H1 (cell line): ENCODE results near the gene KRTAP12-3. TPM values are rescaled to one million over a fixed set of nuclear protein-coding genes. Genes with fewer than 3 reads are reported as not detected.
A peak's percentile ranks its signal among the peaks of the same experiment; 100 is the strongest.

Source experiments
- CTCF ChIA-PET: fragments of 300-600 bp; sonication (Branson Sonifier 250); formaldehyde crosslinking; loops from one replicate; lab custom pipeline; 2021; ENCODE audit not compliant: partially characterized antibody; lab: Charles Lee
- POLR2A ChIA-PET: fragments of 300-600 bp; sonication (Branson Sonifier 250); formaldehyde crosslinking; loops from one replicate; lab custom pipeline; 2021; ENCODE audit warnings: inconsistent platforms; ENCODE audit not compliant: partially characterized antibody; lab: Charles Lee
- DNase-seq, 2 experiments: peaks; one replicate each; pipeline versions ENCODE4 v3.0.0 to v3.0.0-alpha.2; 2010 to 2022; ENCODE audit warnings: low spot score in 2 of 2, low read depth in 1 of 2, mixed read lengths in 1 of 2
- FAIRE-seq: peaks from 2 replicates; lab custom pipeline; 2011; peaks lifted over from hg19 to GRCh38; lab: Jason Lieb, UNC
- H2AFZ ChIP-seq: 2 replicates; pipeline ENCODE4 v1.8.1; 2012; ENCODE audit warnings: low read length, inconsistent platforms
- H2AK5ac ChIP-seq: 2 replicates; pipeline ENCODE4 v1.6.1; 2013; ENCODE audit warnings: low read depth, low read length
- H2BK120ac ChIP-seq: replicated peaks from 2 replicates; pipeline ENCODE3; 2013; ENCODE audit warnings: low read depth, low read length, inconsistent platforms
- H2BK12ac ChIP-seq: 2 replicates; pipeline ENCODE4 v1.6.1; 2013; ENCODE audit warnings: low read depth, low read length
- H2BK15ac ChIP-seq: 2 replicates; pipeline ENCODE4 v1.6.1; 2013; ENCODE audit warnings: low read length
- H2BK20ac ChIP-seq: 2 replicates; pipeline ENCODE4 v1.6.1; 2013; ENCODE audit warnings: low read length
- H2BK5ac ChIP-seq: 2 replicates; pipeline ENCODE4 v1.6.1; 2013; ENCODE audit warnings: low read depth, low read length
- H3K14ac ChIP-seq: 2 replicates; pipeline ENCODE4 v1.6.1; 2013; ENCODE audit warnings: inconsistent platforms; ENCODE audit not compliant: insufficient read length
- H3K18ac ChIP-seq: 2 replicates; pipeline ENCODE4 v1.6.1; 2013; ENCODE audit warnings: low read length; ENCODE audit errors: extremely low read depth
- H3K23ac ChIP-seq: 2 replicates; pipeline ENCODE4 v1.6.1; 2013; ENCODE audit warnings: inconsistent platforms; ENCODE audit not compliant: insufficient read length
- H3K23me2 ChIP-seq: 2 replicates; pipeline ENCODE4 v1.6.1; 2013; ENCODE audit warnings: low read depth, low read length
- H3K27ac ChIP-seq: 2 replicates; pipeline ENCODE4 v1.6.1; 2011; ENCODE audit warnings: low read depth, low read length, inconsistent platforms
- H3K27me3 ChIP-seq, 4 experiments: replicated peaks in 1 of 4; 1 replicate in 1 of 4; 2 replicates in 3 of 4; pipeline versions ENCODE4 v1.6.1 to v1.8.1; 2011 to 2013; ENCODE audit warnings: low read length in 3 of 4, mild to moderate bottlenecking in 3 of 4, inconsistent platforms in 2 of 4, mixed read lengths in 2 of 4, moderate library complexity in 1 of 4; ENCODE audit not compliant: control insufficient read depth in 3 of 4, insufficient read depth in 3 of 4; ENCODE audit errors: extremely low read depth in 1 of 4
- H3K36me3 ChIP-seq, 4 experiments: 2 replicates each; pipeline versions ENCODE4 v1.6.1 to v1.8.1; 2011 to 2013; ENCODE audit warnings: mild to moderate bottlenecking in 4 of 4, low read length in 3 of 4, moderate library complexity in 2 of 4, control low read depth in 1 of 4, inconsistent platforms in 1 of 4; ENCODE audit not compliant: insufficient read depth in 4 of 4, control insufficient read depth in 2 of 4
- H3K4ac ChIP-seq: replicated peaks from 2 replicates; pipeline ENCODE3; 2013; ENCODE audit warnings: low read length, low read depth, mixed read lengths, inconsistent platforms; ENCODE audit not compliant: insufficient read length
- H3K4me1 ChIP-seq, 4 experiments: replicated peaks in 1 of 4; 1 replicate in 1 of 4; 2 replicates in 3 of 4; pipeline versions ENCODE4 v1.6.1 to v1.8.1; 2011 to 2013; ENCODE audit warnings: low read length in 3 of 4, inconsistent platforms in 2 of 4, mixed read lengths in 1 of 4; ENCODE audit not compliant: insufficient read depth in 4 of 4, control insufficient read depth in 3 of 4
- H3K4me2 ChIP-seq, 2 experiments: 2 replicates each; pipeline versions ENCODE4 v1.6.1 to v1.8.1; 2011 to 2013; ENCODE audit warnings: low read depth in 2 of 2, low read length in 2 of 2, control low read depth in 1 of 2, inconsistent platforms in 1 of 2, mild to moderate bottlenecking in 1 of 2; ENCODE audit not compliant: insufficient read depth in 1 of 2
- H3K4me3 ChIP-seq, 4 experiments: fragments of 200-600, 300-600 bp in 1 of 4; sonication (generic), shearing (Covaris generic), sonication (Bioruptor Twin) in 1 of 4; 2 replicates each; pipeline versions ENCODE4 v1.5.1 to v1.8.1; 2011 to 2016; ENCODE audit warnings: low read length in 4 of 4, low read depth in 3 of 4, control low read depth in 2 of 4, inconsistent platforms in 2 of 4, mild to moderate bottlenecking in 2 of 4, mixed read lengths in 1 of 4, moderate library complexity in 1 of 4; ENCODE audit not compliant: insufficient read depth in 2 of 4; ENCODE audit errors: extremely low read depth in 1 of 4
- H3K56ac ChIP-seq: replicated peaks from 2 replicates; pipeline ENCODE3; 2013; ENCODE audit warnings: low read depth, mild to moderate bottlenecking, mixed read lengths, low read length, inconsistent platforms; ENCODE audit not compliant: insufficient read length
- H3K79me1 ChIP-seq: 2 replicates; pipeline ENCODE4 v1.6.1; 2013; ENCODE audit warnings: low read depth, low read length, control low read depth
- H3K79me2 ChIP-seq, 2 experiments: 2 replicates each; pipeline versions ENCODE4 v1.6.1 to v1.8.1; 2012 to 2013; ENCODE audit warnings: low read length in 2 of 2, mild to moderate bottlenecking in 2 of 2, inconsistent platforms in 1 of 2; ENCODE audit not compliant: insufficient read depth in 2 of 2, control insufficient read depth in 1 of 2
- H3K9ac ChIP-seq, 4 experiments: replicated peaks in 1 of 4; 1 replicate in 1 of 4; 2 replicates in 3 of 4; pipeline versions ENCODE4 v1.6.1 to v1.8.1; 2011 to 2013; ENCODE audit warnings: low read depth in 3 of 4, low read length in 3 of 4, control low read depth in 2 of 4, mild to moderate bottlenecking in 2 of 4, moderate library complexity in 2 of 4, inconsistent platforms in 1 of 4; ENCODE audit errors: extremely low read depth in 1 of 4
- H3K9me3 ChIP-seq, 2 experiments: 2 replicates each; pipeline versions ENCODE4 v1.6.1 to v1.8.1; 2012 to 2013; ENCODE audit warnings: mild to moderate bottlenecking in 2 of 2, moderate library complexity in 2 of 2, control low read depth in 1 of 2, inconsistent platforms in 1 of 2, low read depth in 1 of 2, low read length in 1 of 2, mixed read lengths in 1 of 2; ENCODE audit not compliant: insufficient read depth in 2 of 2
- H4K20me1 ChIP-seq, 2 experiments: replicated peaks in 1 of 2; 2 replicates each; pipeline versions ENCODE3 to v1.8.1; 2011 to 2013; ENCODE audit warnings: inconsistent platforms in 2 of 2, low read length in 2 of 2, mild to moderate bottlenecking in 1 of 2; ENCODE audit not compliant: insufficient read depth in 2 of 2, control insufficient read depth in 1 of 2
- H4K5ac ChIP-seq: 2 replicates; pipeline ENCODE4 v1.6.1; 2013; ENCODE audit warnings: low read length, low read depth, mixed read lengths, inconsistent platforms; ENCODE audit not compliant: insufficient read length
- H4K8ac ChIP-seq: 2 replicates; pipeline ENCODE4 v1.8.0; 2013; ENCODE audit warnings: mild to moderate bottlenecking, moderate library complexity, low read length, inconsistent platforms; ENCODE audit not compliant: insufficient read depth; ENCODE audit errors: extremely low read depth
- H4K91ac ChIP-seq: replicated peaks from 2 replicates; pipeline ENCODE3; 2013; ENCODE audit warnings: low read length, mixed read lengths, inconsistent platforms; ENCODE audit not compliant: insufficient read length
- CBX5 ChIP-seq: fragments of 300-800, 300-1000 bp; sonication (generic); IDR thresholded peaks from 2 replicates; pipeline ENCODE4 v1.7.1; 2016; ENCODE audit warnings: antibody characterized with exemption, low read length, low read depth
- CEBPB ChIP-seq: IDR thresholded peaks from 2 replicates; pipeline ENCODE4 v1.6.1; 2012; ENCODE audit warnings: low read depth, low read length
- GTF2F1 ChIP-seq: IDR thresholded peaks from 2 replicates; pipeline ENCODE4 v1.6.1; 2012; ENCODE audit warnings: low read depth, low read length, improper control_type of control experiment, borderline replicate concordance
- JUN ChIP-seq: IDR thresholded peaks from 2 replicates; pipeline ENCODE4 v1.6.1; 2011; ENCODE audit warnings: low read depth, mild to moderate bottlenecking, improper control_type of control experiment, low read length
- MAX ChIP-seq: IDR thresholded peaks from 2 replicates; pipeline ENCODE4 v1.6.1; 2012; ENCODE audit warnings: inconsistent platforms
- RAD21 ChIP-seq, 2 experiments: IDR thresholded peaks in 1 of 2; conservative IDR thresholded peaks in 1 of 2; 2 replicates each; pipeline ENCODE4 v1.6.1; 2011; ENCODE audit warnings: low read depth in 2 of 2, low read length in 2 of 2, improper control_type of control experiment in 1 of 2, inconsistent platforms in 1 of 2, mild to moderate bottlenecking in 1 of 2, moderate library complexity in 1 of 2
- RFX5 ChIP-seq: IDR thresholded peaks from 2 replicates; pipeline ENCODE4 v1.6.1; 2011; ENCODE audit warnings: low read depth, low read length, improper control_type of control experiment, borderline replicate concordance
- RNF2 ChIP-seq: fragments of 200-900, 300-1000 bp; sonication (generic); IDR thresholded peaks from 2 replicates; pipeline ENCODE4 v1.7.1; 2016; ENCODE audit warnings: borderline replicate concordance, low read depth, mild to moderate bottlenecking, antibody characterized with exemption, low read length; ENCODE audit not compliant: poor library complexity, severe bottlenecking; ENCODE audit errors: missing control alignments
- SIX5 ChIP-seq: IDR thresholded peaks from 2 replicates; pipeline ENCODE4 v1.6.1; 2011; ENCODE audit warnings: mild to moderate bottlenecking, low read depth, low read length
- SP1 ChIP-seq: IDR thresholded peaks from 2 replicates; pipeline ENCODE4 v1.6.1; 2011; ENCODE audit warnings: low read depth, low read length
- TAF1 ChIP-seq: IDR thresholded peaks from 2 replicates; pipeline ENCODE4 v1.6.1; 2011; ENCODE audit warnings: mild to moderate bottlenecking, low read depth, low read length
- WGBS, 2 experiments: shearing (Covaris generic) in 1 of 2; methylation state at CpG; one replicate each; pipeline versions ENCODE4 v1.1.6 to v1.1.7; 2013 to 2015; ENCODE audit warnings: low lambda C conversion rate in 2 of 2, mixed read lengths in 2 of 2, inconsistent platforms in 1 of 2, low coverage in 1 of 2, missing lambda C conversion rate in 1 of 2; ENCODE audit not compliant: insufficient replicate concordance in 2 of 2, insufficient coverage in 1 of 2, insufficient read length in 1 of 2; ENCODE audit errors: extremely low coverage in 1 of 2, missing lambda C conversion rate in 1 of 2; 5-methylcytosine and 5-hydroxymethylcytosine counted together
- polyA plus RNA-seq, 7 experiments: library from polyadenylated mRNA; depleted of rRNA in 3 of 7; stranded (reverse) in 5 of 7; unstranded in 2 of 7; fragments of >200 nt in 5 of 7; fragments of 200-250 nt in 2 of 7; gene quantifications; 1 replicate in 5 of 7; 2 replicates in 1 of 7; 4 replicates in 1 of 7; pipeline versions ENCODE4 v1.2.1 to v1.2.3, GENCODE V29; 2011 to 2013; ENCODE audit warnings: missing spikeins in 2 of 7, mixed read lengths in 2 of 7
- total RNA-seq: library from RNA; stranded (reverse); fragmentation: NEBNext Ultra II Directional; extraction: Animal tissue kit (Norgen Biotek cat#: 25700); gene quantifications from 2 replicates; pipeline ENCODE4 v1.2.1, GENCODE V29; 2021

The KRTAP12-3 gene
- total and polyA plus RNA-seq, 2 of the 8 experiments (the other 6 are each of a cell fraction or from before 2014, with no cell fraction given), result not detected

- Histone ChIP-seq H3K36me3 (no peaks in the 10 kb centered on the region), H3K27ac (no peak overlapping the region), H3K4me2 (no peak overlapping the region), H4K91ac (peak overlapping the region; percentile 65), H3K27me3 (no peaks in the 10 kb centered on the region), H4K8ac (no peak overlapping the region; the same call in 1 of the 2 replicates), H2BK12ac (peak overlapping the region; percentile 39; the same call in 1 of the 2 replicates), H3K4ac (no peak overlapping the region), H2BK20ac (no peak overlapping the region), H2BK5ac (no peak overlapping the region), H3K4me3 (no peak overlapping the region), H3K4me1 (no peaks in the 10 kb centered on the region), H3K56ac (no peak overlapping the region), H3K9ac (no peak overlapping the region), H3K23me2 (no peaks in the 10 kb centered on the region), H3K18ac (no peak overlapping the region), H4K20me1 (no peaks in the 10 kb centered on the region), H2AFZ (no peak overlapping the region), H2AK5ac (no peak overlapping the region), H2BK120ac (no peak overlapping the region), H3K79me2 (no peaks in the 10 kb centered on the region; a peak in 1 of 4 replicates), H2BK15ac (no peak overlapping the region), H3K23ac (no peak overlapping the region), H3K79me1 (no peaks in the 10 kb centered on the region), H4K5ac (no peak overlapping the region), H3K9me3 (peaks cover 19 to 24% of the 10 kb centered on the region in 2 experiments), H3K14ac (no peak overlapping the region)
- ChIA-PET CTCF (interaction anchor here (1.3 kb wide), 1 partner anchor 23 kb away, joined by 4 read pairs; no protein-coding TSS in a partner anchor), POLR2A (no interaction called here)
- 90% methylated on average over 3 of the region's 3 CpGs; no CpG with 5 or more reads in 1 of the 2 experiments for WGBS, 2 experiments
- TF ChIP-seq RNF2, result no peak
- no peak for TF ChIP-seq RAD21 (IDR thresholded peaks at IDR 0.05 in 1 of 2, conservative IDR thresholded peaks at IDR 0.05 in 1 of 2; ENCODE audit: low read depth in 2 of 2, low read length in 2 of 2)
- no peak for TF ChIP-seq SP1
- TF ChIP-seq GTF2F1, result no peak
- no peak for TF ChIP-seq RFX5
- TF ChIP-seq TAF1, result no peak
- TF ChIP-seq JUN, result no peak
- no peak for TF ChIP-seq CEBPB
- TF ChIP-seq CBX5, result no peak
- no peak for TF ChIP-seq MAX
- no peak for TF ChIP-seq SIX5
- no peak for FAIRE-seq
- DNase-seq, result no peak
These were observed 13.1 kb downstream of the KRTAP12-3 start for GRCh38 chr21:44670642-44671432.
